ENCODE data around the gene OR4D6.
"Not testable (repeated sequence)": the region's sequence is repeated elsewhere in the genome, so short reads cannot be mapped to it uniquely, and the experiment has no call there.

Gene OR4D6

DNA sequence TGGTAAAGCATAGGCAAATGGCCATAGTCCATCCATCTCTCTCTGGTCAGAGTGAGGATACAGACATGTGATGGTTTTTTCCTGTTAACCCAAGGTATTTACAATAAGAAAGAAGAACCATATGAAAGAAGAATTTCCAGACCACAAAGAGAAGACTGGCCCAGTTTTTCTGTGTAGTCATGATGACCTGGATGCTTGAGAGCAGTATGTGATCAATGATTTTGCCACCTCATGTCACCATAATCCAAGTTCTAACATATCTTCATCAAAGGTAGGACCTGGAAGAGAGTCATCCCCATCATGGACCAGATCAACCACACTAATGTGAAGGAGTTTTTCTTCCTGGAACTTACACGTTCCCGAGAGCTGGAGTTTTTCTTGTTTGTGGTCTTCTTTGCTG, at the start of gene OR4D6:
OR4D6 (plus strand) TSS at position 301 of the 400 bp plus-strand sequence; CDS start at position 301, 0 bp downstream.
- no peak for DNase-seq (ENCODE audit: low read depth in 1 of 2, low spot score in 1 of 2)

- no peak for DNase-seq (ENCODE audit: low read depth in 1 of 2, low spot score in 1 of 2)
Measured at GRCh38 chr11:59413646-59414045, 43.1 kb upstream of the OR4D6 start.

GRCh38 chr11:59415111-59415510, 41.6 kb upstream of the OR4D6 start:
- no peak for DNase-seq (ENCODE audit: low read depth in 1 of 2, low spot score in 1 of 2)

GRCh38 chr11:59416613-59417012, 40.1 kb upstream of the OR4D6 start:
- no peak for DNase-seq (ENCODE audit: low read depth in 1 of 2, low spot score in 1 of 2)

DNA sequence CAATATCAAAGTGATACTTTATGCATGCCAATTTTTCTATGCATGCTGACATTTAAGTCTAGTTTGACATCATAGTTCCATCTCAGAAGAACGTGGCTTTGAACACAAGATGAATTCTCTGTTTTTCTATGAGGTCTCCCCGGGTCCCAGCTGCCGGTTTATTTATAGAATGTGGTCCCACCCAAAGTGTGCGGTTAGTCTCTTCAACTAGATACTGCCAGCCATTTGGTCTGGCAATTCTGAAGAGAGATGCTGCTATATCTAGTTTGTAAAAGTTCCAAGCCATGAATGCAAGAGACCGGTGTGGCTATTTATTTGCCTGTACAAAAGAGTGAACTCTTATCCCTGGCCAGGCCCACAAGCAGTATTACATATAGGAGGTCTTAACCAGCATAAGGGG, 39.7 kb upstream of the OR4D6 start:
- no peak for DNase-seq (ENCODE audit: low read depth in 1 of 2, low spot score in 1 of 2)

GRCh38 chr11:59418156-59418555, 38.6 kb upstream of the OR4D6 start:
- no peak for DNase-seq (ENCODE audit: low read depth in 1 of 2, low spot score in 1 of 2)

GRCh38 chr11:59423835-59424234, 32.9 kb upstream of the OR4D6 start:
- no peak for DNase-seq (ENCODE audit: low read depth in 1 of 2, low spot score in 1 of 2)

GRCh38 chr11:59425131-59425530, 31.6 kb upstream of the OR4D6 start:
- DNase-seq (ENCODE audit: low read depth in 1 of 2, low spot score in 1 of 2): no peak

DNA sequence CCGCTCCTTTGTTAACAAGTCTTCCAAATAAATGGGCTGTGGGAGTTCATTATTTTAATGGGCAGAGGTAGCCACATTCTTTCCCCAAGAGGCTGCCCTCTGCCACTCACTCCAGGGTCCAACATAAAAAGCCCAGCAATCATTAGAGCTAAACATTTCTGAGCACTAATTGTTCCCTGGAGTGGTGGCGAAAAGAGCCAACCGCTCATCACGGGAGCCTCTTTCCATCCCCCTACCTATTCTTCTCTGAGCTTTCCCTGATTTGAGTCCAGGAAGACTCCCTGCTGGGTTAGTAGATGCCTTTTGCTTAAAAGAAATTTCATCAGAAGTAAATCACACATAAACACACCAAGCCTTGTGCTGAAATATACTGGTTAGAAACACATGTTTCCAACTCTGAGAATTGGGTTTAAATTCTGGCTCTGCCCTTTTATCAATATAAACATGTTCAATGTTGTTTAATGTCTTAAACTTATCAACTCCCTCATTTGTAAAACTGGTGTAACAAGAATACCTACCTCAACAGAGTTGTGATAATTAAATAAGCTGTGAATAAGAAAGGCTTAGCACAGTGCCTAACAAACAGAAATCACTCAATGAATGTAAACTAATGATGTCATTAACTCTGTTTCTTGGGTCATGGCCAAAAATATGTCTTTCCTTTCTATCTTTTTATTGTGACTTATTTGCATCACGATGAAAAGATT, 30.2 kb upstream of the OR4D6 start, which contains the start of gene OR5A2:
OR5A2 (minus strand) TSS at position 53 of the 707 bp plus-strand sequence. CDS start 3,460 bp downstream, outside the sequence.
- DNase-seq (ENCODE audit: low read depth in 1 of 2, low spot score in 1 of 2): no peak

- DNase-seq (ENCODE audit: low read depth in 1 of 2, low spot score in 1 of 2): no peak
Measured at GRCh38 chr11:59427068-59427382, 29.7 kb upstream of the OR4D6 start.

DNA sequence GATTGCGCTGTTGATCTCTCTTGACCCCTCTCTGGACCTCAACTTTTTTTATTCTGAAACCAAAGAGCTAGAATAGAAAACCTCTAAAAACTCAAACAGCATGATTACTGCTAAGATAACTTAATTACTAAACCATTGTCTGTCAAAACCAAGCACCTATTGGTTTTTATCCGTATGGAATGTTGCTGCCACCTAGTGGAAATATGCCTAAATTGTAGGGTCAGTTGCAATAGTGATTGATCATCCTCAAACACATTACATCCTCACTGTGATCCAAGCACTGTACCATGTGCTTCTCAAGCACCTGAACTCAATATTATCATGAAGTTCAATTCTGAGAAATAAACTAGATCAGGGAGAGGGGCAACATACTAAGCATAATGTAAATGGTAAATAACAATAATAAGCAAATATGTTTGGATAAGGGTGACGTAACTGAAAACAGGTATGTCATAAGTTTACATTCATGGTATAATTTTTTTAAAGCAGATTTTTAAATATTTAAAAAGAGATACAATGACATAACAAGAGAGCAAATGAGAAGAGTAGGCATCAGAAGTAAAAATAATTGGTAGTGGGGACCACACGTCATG, 26.7 kb upstream of the OR4D6 start:
- no peak for DNase-seq (ENCODE audit: low read depth in 1 of 2, low spot score in 1 of 2)

GRCh38 chr11:59436169-59436568, 20.6 kb upstream of the OR4D6 start, which contains the start of gene OR5A1:
TSS of gene OR5A1 (plus strand) at chr11:59436469. CDS start at chr11:59443169, 6,700 bp downstream.
- no peak for DNase-seq (ENCODE audit: low read depth in 1 of 2, low spot score in 1 of 2)

DNA sequence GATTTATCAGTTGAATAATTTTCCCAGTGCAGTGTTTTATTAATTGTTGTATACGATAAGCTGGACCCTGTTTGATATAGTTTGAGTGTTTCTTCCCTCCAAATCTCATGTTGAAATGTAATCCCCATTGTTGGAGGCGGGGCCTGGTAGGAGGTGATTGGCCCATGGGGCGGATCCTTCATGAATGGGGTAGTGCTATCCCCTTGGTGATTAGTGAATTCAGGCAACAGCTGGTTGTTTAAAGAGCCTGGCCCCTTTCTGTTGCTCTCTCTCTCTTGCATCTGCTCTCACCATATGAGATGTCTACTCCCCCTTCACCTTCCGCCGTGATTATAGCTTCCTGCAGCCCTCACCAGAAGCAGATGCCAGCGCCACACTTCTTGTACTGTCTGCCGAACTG, 19.0 kb upstream of the OR4D6 start:
- no peak for DNase-seq (ENCODE audit: low read depth in 1 of 2, low spot score in 1 of 2)

- not testable (repeated sequence) for DNase-seq (ENCODE audit: low read depth in 1 of 2, low spot score in 1 of 2)
Measured at GRCh38 chr11:59445624-59446023, 11.1 kb upstream of the OR4D6 start.

DNA sequence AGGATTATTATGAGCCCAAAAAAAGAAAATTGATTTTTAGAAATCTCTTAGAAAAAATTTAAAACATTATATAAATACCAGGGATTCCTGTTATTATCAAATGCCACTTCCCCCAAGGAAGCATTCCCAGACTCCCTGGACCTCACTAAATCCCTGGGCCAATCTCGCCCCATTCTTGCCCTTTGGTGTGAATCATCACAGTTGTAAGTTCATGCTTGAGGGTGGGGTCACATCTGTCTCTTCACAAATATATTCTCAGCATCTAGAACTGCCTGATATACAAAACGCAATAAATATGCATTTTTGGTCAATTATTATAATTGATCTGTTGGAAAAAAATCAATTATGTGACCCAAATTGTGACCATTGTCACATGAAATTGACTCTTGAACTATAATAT, 8.3 kb upstream of the OR4D6 start:
- DNase-seq (ENCODE audit: low read depth in 1 of 2, low spot score in 1 of 2): no peak

DNA sequence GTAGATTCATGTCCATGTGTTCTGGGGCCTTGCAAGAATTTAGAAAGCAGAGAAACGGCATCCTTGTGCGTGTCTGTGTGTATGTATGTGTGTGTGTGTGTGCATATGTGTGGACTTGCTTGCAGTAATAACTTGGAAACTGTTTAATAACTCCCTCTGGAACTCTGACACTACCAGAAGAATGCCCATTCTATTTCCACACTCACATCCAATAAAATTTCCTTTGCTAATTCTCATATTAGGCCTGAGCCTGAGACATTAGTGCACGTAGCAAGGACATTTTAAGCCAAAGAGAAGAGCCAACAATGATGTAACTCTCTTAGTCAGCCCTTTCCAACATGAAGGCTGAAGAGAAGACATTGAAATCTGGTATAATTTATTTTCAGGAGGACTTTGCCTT, 3.2 kb downstream of the OR4D6 start:
- DNase-seq (ENCODE audit: low read depth in 1 of 2, low spot score in 1 of 2): no peak

- no peak for DNase-seq (ENCODE audit: low read depth in 1 of 2, low spot score in 1 of 2)
Measured at GRCh38 chr11:59463190-59463641, 6.5 kb downstream of the OR4D6 start.

- DNase-seq (ENCODE audit: low read depth in 1 of 2, low spot score in 1 of 2): no peak
Measured at GRCh38 chr11:59473015-59473414, 16.3 kb downstream of the OR4D6 start, which contains the start of gene OR4D10. TSS of gene OR4D10 (plus strand) at chr11:59473315. CDS start at chr11:59477430, 4,115 bp downstream.

- no peak for DNase-seq (ENCODE audit: low read depth in 1 of 2, low spot score in 1 of 2)
Measured at GRCh38 chr11:59475176-59475575, 18.4 kb downstream of the OR4D6 start.

DNA sequence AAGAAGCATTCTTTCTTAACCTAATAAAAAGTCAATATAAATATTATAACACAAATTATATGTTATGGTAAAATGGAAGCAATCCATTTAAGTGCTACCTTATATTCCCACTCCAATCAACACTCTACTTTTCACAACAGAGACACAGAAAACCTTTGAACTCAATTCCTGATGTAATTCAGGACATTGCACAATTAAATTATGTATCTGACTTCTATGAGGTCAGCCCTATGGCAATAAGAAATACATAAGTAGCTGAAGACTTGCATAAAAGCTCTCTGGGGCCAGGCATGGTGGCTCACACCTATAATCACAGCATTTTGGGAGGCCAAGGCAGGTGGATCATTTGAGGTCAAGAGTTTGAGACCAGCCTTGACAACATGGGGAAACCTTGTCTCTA, 23.1 kb downstream of the OR4D6 start:
- no peak for DNase-seq (ENCODE audit: low read depth in 1 of 2, low spot score in 1 of 2)

DNA sequence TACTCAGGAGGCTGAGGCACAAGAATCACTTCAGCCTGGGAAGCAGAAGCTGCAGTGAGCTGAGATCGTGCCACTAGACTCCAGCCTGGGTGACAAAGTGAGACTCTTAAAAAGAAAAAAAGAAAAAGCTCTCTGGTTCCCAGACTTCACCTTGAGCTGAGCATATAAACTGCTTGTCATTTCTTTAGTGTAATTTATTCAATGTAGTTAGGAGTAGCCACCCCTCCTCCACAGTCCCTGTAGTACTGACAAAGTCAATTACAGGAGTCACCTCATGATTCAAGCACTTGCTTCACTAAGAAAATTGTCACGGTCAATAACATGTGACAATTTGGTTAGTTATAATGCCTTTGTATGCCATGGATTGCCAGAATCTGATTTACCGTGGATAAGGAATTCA, 23.6 kb downstream of the OR4D6 start:
- DNase-seq (ENCODE audit: low read depth in 1 of 2, low spot score in 1 of 2): no peak

DNA sequence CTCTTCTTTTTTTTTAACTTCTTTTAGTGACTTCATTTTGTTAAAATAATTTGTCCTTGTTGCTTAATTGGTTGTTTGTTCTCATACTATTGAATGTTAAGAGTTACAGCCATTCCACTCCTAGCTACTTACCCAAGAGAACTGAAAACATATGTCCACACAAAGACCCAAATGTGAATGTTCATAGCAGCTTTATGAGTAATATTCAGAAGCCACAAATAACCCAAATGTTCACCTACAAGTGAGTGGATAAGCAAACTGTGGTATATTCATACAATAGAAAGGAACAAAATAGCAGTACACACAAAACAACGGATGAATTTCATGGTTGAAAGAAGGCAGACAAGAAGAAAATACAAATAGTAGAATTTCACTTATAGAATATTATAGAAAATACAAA, 45.2 kb downstream of the OR4D6 start:
- DNase-seq (ENCODE audit: low read depth in 1 of 2, low spot score in 1 of 2): no peak

- DNase-seq (ENCODE audit: low read depth in 1 of 2, low spot score in 1 of 2): no peak
Measured at GRCh38 chr11:59503276-59503675, 46.5 kb downstream of the OR4D6 start, which contains the start of gene OR4D11. TSS of gene OR4D11 (plus strand) at chr11:59503576. CDS start at chr11:59503576, 0 bp downstream.
